ENCODE data around the gene PLEKHN1.
"Not testable (repeated sequence)": the region's sequence is repeated elsewhere in the genome, so short reads cannot be mapped to it uniquely, and the experiment has no call there.

Gene PLEKHN1

DNA sequence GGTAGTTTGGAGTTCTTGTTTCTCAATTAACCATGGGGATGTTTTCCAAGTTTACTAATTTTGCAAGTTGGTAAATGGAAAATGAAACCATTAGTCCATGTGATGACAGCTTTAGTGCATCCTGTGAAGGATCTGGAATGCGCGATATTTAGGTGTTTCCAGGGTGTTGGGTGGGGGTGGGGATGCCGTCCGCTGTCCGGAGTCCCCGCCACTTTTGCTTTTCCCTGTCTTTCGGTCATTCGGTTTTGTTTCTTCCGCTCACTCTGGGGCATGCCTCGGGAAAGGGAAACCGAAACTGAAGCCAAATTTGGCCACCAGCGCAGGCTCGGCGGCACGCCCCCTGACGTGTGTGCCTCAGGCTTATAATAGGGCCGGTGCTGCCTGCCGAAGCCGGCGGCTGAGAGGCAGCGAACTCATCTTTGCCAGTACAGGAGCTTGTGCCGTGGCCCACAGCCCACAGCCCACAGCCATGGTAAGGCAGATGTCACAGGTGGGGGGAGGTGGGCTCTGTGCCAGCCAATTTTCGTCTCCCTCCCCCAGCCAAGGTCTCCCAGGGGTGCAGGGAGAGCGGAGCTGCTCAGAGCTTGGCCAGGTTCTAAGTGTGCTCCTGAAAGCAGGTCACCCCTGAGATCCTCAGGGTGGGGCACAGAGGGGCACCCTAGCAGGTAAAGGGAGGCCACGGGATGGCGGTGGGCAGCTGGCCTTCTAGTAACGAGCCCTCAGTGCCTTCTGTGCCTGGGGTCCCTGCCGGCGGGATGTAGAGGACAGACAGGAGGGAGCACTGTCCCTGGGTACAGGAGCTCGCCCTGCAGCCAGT lies 47.0 kb downstream of the PLEKHN1 start, which contains the start of gene ISG15:
Gene ISG15 (plus strand): TSS at position 393 of the 817 bp plus-strand sequence. CDS start 77 bp downstream, at position 470.
- peak; percentile 29 to 74 for DNase-seq

DNA sequence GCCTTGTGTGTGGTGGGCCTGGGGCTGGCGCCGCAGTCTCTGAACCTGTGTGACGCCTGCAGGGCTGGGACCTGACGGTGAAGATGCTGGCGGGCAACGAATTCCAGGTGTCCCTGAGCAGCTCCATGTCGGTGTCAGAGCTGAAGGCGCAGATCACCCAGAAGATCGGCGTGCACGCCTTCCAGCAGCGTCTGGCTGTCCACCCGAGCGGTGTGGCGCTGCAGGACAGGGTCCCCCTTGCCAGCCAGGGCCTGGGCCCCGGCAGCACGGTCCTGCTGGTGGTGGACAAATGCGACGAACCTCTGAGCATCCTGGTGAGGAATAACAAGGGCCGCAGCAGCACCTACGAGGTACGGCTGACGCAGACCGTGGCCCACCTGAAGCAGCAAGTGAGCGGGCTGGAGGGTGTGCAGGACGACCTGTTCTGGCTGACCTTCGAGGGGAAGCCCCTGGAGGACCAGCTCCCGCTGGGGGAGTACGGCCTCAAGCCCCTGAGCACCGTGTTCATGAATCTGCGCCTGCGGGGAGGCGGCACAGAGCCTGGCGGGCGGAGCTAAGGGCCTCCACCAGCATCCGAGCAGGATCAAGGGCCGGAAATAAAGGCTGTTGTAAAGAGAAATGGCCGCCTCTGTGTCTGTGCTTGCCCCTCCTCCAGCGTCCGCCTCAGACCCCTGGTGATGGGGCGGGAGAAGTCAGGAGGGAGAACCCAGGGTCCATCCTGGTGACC lies 47.8 kb downstream of the PLEKHN1 start:
- no peak for DNase-seq

DNA sequence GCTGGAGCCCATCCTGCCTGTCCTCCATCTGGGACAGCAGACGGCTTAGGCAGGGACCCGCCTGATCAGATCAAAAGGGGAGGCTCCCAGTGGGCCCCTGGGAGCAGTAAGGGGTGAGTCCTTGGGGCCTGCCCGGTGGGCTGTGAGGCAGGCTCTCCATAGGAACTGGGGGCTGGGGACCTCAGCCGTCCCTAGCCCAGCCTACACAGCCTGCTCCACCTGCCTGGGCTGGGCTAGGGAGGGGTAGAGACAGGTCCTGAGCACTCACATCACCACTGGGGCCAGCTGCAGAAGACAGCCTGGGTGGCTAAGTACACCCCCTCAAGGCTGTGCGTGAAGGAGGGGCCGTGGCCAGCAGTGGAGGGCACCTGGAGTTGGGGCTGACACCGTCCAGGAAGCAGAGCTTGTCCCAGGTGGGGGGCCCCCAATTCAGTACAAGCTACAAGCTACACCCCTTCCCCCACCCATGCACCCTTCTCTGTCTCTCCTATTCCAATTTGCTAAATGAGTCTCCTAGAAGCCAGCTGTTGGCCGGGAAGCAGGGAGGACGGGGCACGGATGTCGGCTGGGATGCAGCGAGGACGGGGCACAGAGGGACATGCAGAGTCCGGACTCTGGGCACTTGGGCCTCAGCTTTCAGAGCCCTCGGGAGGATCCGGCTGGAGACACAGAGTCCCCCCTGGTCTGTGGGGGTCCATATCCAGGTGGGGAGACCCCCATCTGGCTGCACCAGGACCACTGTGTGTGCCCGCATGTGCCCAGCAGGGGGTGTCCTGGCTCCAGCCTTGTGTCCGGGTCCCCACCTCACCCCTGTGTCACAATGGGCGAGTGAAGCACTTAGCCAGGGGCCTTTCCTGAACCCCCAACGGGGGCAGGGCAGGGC lies 48.8 kb downstream of the PLEKHN1 start:
- DNase-seq, result no peak

DNA sequence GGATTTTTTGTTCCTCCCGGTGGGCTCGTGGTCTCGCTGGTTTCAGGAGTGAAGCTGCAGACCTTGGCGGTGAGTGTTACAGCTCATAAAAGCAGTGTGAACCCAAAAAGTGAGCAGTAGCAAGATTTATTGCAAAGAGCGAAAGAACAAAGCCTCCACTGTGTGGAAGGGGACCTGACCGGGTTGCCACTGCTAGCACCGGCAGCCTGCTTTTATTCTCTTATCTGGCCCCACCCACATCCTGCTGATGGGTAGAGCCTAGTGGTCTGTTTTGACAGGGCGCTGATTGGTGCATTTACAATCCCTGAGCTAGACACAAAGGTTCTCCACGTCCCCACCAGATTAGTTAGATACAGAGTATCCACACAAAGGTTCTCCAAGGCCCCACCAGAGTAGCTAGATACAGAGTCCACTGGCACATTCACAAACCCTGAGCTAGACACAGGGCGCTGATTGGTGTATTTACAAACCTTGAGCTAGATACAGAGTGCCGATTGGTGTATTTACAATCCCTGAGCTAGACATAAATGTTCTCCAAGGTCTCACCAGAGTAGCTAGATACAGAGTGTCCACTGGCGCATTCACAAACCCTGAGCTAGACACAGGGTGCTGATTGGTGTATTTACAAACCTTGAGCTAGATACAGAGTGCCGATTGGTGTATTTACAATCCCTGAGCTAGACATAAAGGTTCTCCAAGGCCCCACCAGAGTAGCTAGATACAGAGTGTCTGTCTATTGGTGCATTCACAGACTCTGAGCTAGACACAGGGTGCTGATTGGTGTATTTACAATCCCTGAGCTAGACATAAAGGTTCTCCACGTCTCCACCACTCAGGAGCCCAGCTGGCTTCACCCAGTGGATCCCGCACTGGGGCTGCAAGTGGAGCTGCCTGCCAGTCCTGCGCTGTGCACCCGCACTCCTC lies 51.4 kb downstream of the PLEKHN1 start:
- not testable (repeated sequence) for DNase-seq

DNA sequence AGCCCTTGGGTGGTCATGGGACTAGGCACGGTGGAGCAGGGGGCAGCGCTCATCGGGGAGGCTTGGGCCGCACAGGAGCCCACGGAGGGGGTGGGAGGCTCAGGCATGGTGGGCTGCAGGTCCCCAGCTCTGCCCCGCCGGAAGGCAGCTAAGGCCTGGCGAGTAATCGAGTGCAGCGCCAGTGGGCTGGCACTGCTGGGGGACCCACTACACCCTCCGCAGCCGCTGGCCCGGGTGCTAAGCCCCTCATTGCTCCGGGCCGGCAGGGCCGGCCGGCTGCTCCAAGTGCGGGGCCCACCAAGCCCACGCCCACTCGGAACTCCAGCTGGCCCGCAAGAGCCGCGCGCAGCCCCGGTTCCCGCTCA lies 52.0 kb downstream of the PLEKHN1 start:
- DNase-seq, result not testable (repeated sequence)

DNA sequence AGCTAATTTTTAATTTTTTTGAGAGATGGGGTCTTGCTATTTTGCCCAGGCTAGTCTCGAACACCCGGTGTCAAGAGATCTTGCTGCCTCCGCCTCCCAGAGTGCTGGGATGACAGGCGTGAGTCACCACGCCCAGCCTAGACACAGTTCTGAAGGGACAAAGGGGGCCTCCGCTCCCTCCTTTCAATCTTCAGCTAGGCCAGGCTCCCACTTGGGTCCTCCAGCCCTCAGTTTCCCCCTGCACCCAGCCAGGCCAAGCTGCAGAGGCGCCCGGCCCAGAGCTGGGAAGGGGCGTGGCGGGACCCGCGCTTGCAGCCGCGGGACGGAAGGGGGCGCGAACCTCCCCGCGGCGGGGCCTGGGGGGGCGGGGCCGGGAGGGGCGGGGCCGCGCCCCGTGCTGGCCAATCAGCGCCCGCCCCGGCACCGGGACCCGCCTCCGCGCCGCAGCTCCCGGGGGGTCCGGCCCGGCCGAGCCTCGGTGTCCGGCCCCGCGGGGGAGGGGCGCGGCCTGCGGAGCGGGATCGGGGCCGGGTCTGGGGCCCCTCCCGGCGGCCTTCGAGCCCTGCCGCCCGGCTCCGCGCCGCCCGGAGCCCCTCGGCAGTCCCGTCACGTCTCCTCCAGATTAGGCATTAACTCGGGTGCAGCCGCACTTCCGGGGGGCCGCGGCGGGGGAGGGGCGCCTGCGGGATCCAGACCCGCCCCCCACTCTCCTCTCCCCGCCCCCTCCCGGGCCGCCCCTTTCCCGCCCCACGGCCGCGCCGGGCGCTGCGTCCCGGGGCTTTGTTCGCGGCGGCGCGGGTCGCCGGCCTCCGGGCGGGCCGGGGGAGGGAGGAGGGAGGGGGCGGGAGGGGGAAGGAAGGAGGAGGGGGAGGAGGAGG lies 53.1 kb downstream of the PLEKHN1 start:
- peak; percentile 51 for DNase-seq

DNA sequence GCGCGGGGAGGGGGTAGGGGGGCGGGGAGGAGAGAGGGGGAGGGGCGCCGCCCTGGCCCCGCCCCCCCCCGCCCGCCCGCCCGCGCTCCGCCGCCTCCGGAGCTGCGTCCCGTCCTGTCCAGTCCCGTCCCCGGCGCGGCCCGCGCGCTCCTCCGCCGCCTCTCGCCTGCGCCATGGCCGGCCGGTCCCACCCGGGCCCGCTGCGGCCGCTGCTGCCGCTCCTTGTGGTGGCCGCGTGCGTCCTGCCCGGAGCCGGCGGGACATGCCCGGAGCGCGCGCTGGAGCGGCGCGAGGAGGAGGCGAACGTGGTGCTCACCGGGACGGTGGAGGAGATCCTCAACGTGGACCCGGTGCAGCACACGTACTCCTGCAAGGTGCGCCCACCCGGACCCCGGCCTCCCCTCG lies 53.7 kb downstream of the PLEKHN1 start, which contains the start of gene AGRN:
Gene AGRN (plus strand): TSS at position 121 of the 405 bp plus-strand sequence. CDS start 53 bp downstream, at position 174.
- no peak for DNase-seq

DNA sequence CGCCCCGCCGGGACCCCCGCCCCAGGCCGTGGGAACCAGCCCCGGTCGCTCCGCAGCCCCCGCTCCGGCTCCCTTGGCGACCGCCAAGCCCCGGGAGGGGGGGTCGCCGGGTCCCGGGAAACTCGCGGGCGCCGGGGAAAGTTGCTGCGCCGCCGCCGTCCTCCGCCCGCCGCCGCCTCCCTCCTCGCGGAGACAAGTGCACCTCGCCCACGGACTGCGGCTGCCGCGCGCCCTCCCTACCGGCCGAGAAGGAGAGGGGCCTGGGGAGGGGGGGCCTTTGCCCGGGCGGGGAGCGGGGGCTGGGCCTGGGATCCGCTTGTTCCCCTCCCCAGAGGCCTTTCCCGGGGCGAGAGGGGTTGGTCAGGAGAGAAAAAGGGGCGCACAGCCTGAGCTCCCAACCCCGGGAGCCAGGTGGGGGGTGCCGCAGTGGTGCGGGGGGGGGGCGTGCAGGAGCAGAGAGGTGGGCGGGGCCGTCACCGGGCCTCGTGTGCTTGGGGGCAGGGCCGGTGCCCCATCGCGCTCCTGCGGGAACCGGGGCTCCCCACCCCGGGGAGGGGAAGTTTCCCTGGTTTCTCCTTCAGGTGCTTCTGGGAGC lies 54.2 kb downstream of the PLEKHN1 start:
- DNase-seq, result no peak

DNA sequence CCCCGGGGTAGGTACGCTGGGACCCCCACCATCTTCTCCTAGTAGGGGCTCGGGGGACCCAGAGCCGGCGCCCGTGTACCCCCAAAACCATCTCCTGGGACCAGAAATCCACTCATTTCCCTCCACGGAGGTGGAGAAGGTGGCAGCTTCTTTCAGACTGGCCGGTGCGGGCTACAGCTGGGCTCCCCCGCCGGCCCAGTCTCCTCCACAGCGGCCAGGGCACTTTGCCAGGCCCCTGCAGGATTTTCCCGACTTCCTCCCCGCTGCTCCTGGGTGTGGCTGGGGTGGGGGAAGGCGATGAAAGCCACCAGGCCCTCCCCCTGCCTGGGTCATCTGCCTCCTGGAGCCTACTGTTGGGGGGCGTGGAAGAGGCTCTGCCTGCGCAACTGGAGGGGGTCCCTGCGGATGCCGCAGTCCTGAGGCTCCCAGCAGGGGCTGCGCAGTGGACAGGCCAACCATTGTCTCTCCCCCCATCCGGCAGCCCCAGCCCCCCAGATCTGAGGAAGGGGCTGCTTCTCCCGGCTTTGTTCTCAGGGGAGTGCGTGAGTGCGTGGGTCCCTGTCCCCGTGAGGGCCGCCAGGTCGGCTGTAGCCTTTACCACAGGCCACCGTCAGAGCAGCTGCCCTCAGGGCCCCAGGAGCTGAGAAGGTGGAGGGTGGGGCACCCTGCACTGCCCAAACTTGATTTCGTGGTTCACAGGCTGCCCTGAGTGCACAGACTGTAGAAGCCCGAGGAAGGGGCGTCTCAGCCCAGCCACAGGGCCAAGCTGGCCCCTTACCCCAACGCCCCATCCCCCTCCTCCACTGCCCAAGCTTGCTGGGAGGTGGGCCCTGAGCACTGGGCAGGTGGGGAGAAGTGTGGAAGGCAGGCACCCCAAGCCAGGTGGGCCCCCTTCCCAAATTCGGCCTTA lies 55.0 kb downstream of the PLEKHN1 start:
- peak in 1 of 2 experiments; percentile 28 for DNase-seq

DNA sequence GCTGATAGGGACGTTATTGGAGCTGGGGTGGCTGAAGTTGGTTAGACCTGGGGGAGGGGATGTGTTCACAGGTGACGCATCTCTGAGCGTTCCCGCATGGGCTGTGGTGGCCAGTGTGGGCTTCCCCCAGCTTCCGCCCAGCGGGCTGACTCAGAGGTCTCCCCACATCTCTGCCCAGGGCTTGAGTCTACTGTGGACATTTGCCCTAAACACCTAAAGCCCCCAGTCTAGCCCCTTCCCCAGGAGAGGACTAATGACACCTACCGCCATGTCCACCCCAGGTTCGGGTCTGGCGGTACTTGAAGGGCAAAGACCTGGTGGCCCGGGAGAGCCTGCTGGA lies 55.6 kb downstream of the PLEKHN1 start:
- no peak for DNase-seq

DNA sequence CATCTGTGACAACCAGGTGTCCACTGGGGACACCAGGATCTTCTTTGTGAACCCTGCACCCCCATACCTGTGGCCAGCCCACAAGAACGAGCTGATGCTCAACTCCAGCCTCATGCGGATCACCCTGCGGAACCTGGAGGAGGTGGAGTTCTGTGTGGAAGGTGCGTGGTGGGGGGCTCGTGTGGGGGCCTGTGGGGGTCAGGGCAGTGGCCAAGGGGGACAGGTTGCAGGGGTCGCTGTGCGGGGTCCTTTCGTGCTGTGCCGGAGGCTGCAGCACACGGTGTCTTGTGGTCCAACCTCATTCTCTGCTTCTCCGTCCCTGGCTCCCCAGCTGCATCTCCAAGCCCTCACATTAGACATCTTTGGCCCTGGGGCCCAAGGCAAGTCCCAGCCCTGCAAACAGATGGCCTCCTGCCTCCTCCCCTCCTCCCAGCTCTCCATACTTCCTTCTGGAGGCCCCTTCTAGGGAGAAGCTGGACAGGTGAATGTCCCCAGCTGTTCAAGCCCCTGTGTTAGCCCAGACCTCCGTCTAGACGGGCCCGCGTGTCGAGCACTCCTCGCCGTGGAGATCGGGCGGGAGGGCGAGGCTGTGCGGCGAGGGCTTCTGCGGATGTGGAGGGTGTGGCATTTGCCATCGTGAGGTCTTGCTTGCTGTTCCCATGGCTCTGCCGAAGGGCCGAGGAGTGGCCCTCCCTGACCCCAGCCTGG lies 56.2 kb downstream of the PLEKHN1 start:
- no peak for DNase-seq

DNA sequence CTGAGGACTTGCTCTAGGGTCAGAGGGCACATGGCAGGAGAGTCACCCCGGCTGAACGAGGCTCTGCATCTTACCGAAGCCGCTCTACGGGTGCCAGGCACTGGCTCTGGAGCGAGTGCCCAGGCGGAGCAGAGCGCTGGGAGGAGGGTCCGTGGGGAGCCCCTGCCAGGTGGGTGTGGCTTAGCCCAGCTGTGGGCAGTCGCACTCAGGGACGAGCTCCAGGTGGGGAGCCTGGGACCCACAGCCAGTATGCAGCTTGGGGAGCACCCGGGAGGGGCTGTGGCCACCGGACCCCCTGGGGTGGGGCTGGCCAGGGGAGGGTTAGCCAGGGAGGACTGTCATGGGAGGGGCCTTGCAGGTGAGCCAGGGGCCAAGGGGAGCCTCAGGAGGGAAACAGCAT lies 57.4 kb downstream of the PLEKHN1 start:
- DNase-seq, result no peak

DNA sequence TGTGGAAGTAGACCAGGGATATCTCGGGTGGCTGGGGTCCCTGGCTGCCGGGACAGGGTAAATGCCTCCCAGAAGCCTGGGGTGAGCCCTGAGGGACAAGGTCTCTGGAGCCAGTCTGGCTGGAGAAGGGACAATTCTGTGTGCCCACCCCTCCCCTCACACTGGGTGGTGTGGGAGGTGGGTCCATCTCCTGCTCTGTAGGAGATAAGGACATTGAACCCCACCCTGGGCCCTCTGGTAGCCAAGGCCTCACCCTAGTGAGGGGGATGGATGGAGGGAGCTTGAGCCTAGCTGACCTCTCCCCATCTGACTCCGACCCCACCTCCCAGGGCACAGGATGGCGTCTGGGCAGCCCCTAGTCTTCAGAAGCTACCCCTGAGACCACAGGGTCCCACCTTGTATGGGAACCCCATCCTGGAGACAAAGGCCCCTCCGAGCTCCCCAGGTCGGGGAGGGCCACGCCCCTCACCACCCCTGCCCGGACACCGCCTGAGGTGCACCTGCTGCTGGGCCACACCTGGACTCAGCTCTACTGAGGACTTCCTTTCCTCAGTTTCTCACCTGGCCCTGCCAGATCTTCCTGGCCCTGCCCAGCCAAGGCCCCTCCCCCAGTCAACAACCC lies 58.0 kb downstream of the PLEKHN1 start:
- DNase-seq, result no peak

DNA sequence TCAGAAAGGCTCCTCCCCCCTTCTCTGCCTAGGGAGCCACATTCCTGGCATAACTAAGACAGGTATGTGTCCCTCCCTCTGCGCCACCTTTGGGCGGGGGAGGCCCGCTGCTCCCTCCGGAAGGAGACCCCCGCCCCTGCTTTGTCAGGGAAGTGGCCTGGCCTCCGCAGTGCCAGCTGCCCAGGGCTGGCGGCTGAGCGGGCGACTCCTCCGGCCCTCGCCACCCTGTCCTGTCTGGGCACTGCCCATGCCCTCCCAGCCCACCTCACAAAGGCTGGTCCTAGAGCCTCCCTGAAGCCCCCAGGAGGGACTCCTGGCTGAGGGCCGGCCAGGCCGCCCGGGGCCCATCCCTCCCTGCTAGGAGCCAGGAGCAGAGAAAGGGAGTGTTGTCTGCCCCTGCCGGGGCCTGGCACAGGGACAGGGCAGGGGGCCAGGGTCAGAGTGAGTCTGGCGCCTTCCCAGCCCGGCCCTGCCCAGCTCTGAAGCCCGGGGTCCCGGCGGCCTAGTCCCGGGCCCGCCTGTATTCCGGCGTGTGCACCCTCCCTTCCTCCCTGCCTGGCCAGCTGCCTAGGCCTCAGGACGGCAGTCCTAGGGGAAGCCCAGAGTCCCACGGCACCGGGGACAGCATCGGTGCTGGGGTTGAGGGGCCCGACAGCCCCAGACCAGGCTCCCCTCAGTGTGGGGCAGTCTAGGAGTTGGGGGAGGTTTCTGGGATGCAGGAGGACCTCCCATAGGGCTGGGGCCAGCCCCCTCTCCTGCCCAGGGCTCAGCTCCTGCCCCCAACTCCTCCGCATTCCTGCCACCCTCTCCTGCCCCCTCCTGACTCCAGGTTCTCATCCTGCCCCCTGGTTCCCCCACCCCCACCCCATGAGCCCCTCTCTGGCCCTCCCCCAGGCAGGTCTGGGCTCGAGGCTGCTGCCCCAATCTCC lies 58.8 kb downstream of the PLEKHN1 start:
- no peak for DNase-seq

Data from NCI-H2081 (cell line).